Natural killer cell (primary cell): Measurements from ENCODE around the gene SECISBP2. TPM values are rescaled to one million over a fixed set of nuclear protein-coding genes. Genes with fewer than 3 reads are reported as not detected.
A peak's percentile ranks its signal among the peaks of the same experiment; 100 is the strongest.

Source experiments
- ATAC-seq, 3 donors: fragments of 150-1000 bp in 2 of 3; fragments of 200-7000 bp in 1 of 3; cut with Tn5 transposase; 1 replicate in 1 of 3; 2 replicates in 2 of 3; pipeline ENCODE4 v1.10.0; 2021; ENCODE audit warnings: mild to moderate bottlenecking in 2 of 3, moderate library complexity in 2 of 3
- DNase-seq, 2 donors: peaks; one replicate each; pipeline versions ENCODE4 v3.0.0 to v3.0.0-alpha.2; 2013 to 2021; ENCODE audit warnings: mixed read lengths in 1 of 2
- H3K27ac ChIP-seq: one replicate; pipeline ENCODE4 v1.5.1; 2013; ENCODE audit warnings: mild to moderate bottlenecking, low read length
- H3K27me3 ChIP-seq: one replicate; pipeline ENCODE4 v1.6.1; 2013; ENCODE audit warnings: low read length; ENCODE audit not compliant: control insufficient read depth, insufficient read depth
- H3K36me3 ChIP-seq: one replicate; pipeline ENCODE4 v1.6.1; 2013; ENCODE audit warnings: low read length; ENCODE audit not compliant: control insufficient read depth, insufficient read depth
- H3K4me1 ChIP-seq: one replicate; pipeline ENCODE4 v1.6.1; 2013; ENCODE audit warnings: low read length; ENCODE audit not compliant: control insufficient read depth, insufficient read depth
- H3K4me3 ChIP-seq: one replicate; pipeline ENCODE4 v1.5.1; 2013; ENCODE audit warnings: low read length
- H3K9me3 ChIP-seq: one replicate; pipeline ENCODE4 v1.6.1; 2013; ENCODE audit warnings: low read length; ENCODE audit not compliant: control insufficient read depth, insufficient read depth
- H3K27ac Mint-ChIP-seq, 2 donors: one replicate each; pipeline ENCODE4 v1.8.0; 2022; ENCODE audit warnings: mild to moderate bottlenecking in 2 of 2, mixed read lengths in 2 of 2, moderate library complexity in 1 of 2
- H3K27me3 Mint-ChIP-seq, 2 donors: one replicate each; pipeline ENCODE4 v1.8.0; 2022; ENCODE audit warnings: low read depth in 2 of 2, mixed read lengths in 2 of 2
- H3K36me3 Mint-ChIP-seq: one replicate; pipeline ENCODE4 v1.8.0; 2022; ENCODE audit warnings: mixed read lengths
- H3K4me1 Mint-ChIP-seq, 2 donors: one replicate each; pipeline ENCODE4 v1.8.0; 2022; ENCODE audit warnings: mixed read lengths in 2 of 2
- H3K4me3 Mint-ChIP-seq: one replicate; pipeline ENCODE4 v1.8.0; 2022; ENCODE audit warnings: mild to moderate bottlenecking, moderate library complexity, mixed read lengths
- H3K9me3 Mint-ChIP-seq, 2 donors: one replicate each; pipeline ENCODE4 v1.8.0; 2022; ENCODE audit warnings: mixed read lengths in 2 of 2
- WGBS: methylation state at CpG from one replicate; pipeline ENCODE4 v1.1.7; 2013; ENCODE audit warnings: missing lambda C conversion rate; ENCODE audit not compliant: insufficient coverage; 5-methylcytosine and 5-hydroxymethylcytosine counted together
- intact Hi-C: fragments of 100-400 bp; cut with micrococcal nuclease; formaldehyde crosslinking; loops from one replicate; pipeline ENCODE4 v1.14.2; 2022
- total RNA-seq, 4 donors: library from RNA; stranded (reverse); fragments of 120-200 nt in 1 of 4; gene quantifications; one replicate each; pipeline versions ENCODE4 v1.2.3 to v1.2.4, GENCODE V29; 2013 to 2022
- TF ChIP-seq, protein P1 (sequence below): fragments of 200-600 bp; IDR thresholded peaks from one replicate; pipeline ENCODE4 v1.8.0; 2022; ENCODE audit warnings: antibody characterized with exemption

Gene SECISBP2
- total RNA-seq, 3 donors from 2014 or later (not counting 1 experiment from before 2014, with no cell fraction given): 79.5 to 95.8 (median 88.7) TPM

DNA sequence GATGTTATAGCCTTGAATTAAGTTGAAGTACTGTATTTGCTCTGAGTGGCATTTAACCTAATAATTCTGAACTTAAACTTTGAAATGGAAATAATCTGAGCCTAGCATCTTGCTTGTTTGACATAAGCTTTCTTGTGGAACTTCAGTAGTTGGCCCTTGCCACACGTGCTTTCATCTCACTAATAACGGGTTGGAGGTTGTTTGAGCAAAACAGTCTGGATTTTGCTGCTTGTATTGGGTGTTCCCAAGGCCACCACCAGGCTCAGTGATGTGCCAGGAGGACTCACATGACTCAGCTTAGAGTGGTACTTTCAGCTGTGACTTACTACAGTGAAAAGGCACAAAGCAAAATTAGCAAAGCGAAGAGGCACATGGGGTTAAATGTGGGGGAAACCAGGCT lies 35.7 kb downstream of the SECISBP2 start:
- Histone ChIP-seq H3K4me1 (peaks cover 29% of the 10 kb centered on the region), H3K9me3 (no peaks in the 10 kb centered on the region), H3K36me3 (peaks cover 96% of the 10 kb centered on the region), H3K27me3 (no peaks in the 10 kb centered on the region), H3K4me3 (no peak overlapping the region), H3K27ac (no peak overlapping the region)
- DNase-seq (no peak), ATAC-seq (no peak)
- TF ChIP-seq, protein P1, sequence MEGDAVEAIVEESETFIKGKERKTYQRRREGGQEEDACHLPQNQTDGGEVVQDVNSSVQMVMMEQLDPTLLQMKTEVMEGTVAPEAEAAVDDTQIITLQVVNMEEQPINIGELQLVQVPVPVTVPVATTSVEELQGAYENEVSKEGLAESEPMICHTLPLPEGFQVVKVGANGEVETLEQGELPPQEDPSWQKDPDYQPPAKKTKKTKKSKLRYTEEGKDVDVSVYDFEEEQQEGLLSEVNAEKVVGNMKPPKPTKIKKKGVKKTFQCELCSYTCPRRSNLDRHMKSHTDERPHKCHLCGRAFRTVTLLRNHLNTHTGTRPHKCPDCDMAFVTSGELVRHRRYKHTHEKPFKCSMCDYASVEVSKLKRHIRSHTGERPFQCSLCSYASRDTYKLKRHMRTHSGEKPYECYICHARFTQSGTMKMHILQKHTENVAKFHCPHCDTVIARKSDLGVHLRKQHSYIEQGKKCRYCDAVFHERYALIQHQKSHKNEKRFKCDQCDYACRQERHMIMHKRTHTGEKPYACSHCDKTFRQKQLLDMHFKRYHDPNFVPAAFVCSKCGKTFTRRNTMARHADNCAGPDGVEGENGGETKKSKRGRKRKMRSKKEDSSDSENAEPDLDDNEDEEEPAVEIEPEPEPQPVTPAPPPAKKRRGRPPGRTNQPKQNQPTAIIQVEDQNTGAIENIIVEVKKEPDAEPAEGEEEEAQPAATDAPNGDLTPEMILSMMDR: no peak
- Mint-ChIP-seq H3K9me3 (no peaks in the 10 kb centered on the region), H3K4me1 (peaks cover 37 to 38% of the 10 kb centered on the region in 2 donors), H3K27ac (peak overlapping the region; percentile 49 to 82), H3K36me3 (peaks cover 33% of the 10 kb centered on the region), H3K4me3 (no peak overlapping the region), H3K27me3 (no peaks in the 10 kb centered on the region)
- intact Hi-C loops: no loop called here
- WGBS: 99% methylated on average over 3 of the region's 3 CpGs

DNA sequence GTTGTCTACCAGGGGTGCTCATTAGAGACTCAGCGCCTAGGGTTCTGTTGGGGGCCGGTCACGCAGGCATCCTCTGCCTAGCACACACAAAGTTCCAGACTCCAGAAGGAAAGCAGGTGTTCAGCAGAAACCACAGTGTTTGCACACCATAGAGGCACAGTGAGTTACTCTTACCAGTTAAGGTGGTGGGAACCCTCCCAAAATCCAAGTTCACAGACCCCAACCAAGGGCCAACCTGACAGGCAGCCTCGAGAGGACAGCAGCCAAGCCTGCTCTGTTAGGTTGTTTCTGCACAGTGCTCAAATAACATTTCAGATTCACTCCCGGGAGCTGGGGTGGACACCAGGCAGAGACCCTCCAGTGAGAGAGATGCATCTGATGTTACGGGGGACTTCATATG lies 36.2 kb downstream of the SECISBP2 start:
- peaks cover 37 to 38% of the 10 kb centered on the region in 2 donors for H3K4me1 Mint-ChIP-seq
- H3K4me3 Mint-ChIP-seq: no peak overlapping the region
- H3K27me3 Mint-ChIP-seq: no peaks in the 10 kb centered on the region
- H3K9me3 ChIP-seq: no peaks in the 10 kb centered on the region
- H3K4me1 ChIP-seq: peaks cover 29% of the 10 kb centered on the region
- TF ChIP-seq, protein P1: no peak
- H3K27ac Mint-ChIP-seq: peak overlapping the region in 1 of 2 donors; percentile 49
- no peak for ATAC-seq
- no peaks in the 10 kb centered on the region for H3K9me3 Mint-ChIP-seq
- H3K36me3 ChIP-seq: peaks cover 93% of the 10 kb centered on the region
- intact Hi-C loops: no loop called here
- H3K27ac ChIP-seq: no peak overlapping the region
- H3K27me3 ChIP-seq: no peaks in the 10 kb centered on the region
- no peak for DNase-seq
- WGBS: 98% methylated on average over 6 of the region's 6 CpGs
- H3K36me3 Mint-ChIP-seq: peaks cover 33% of the 10 kb centered on the region
- H3K4me3 ChIP-seq: no peak overlapping the region

DNA sequence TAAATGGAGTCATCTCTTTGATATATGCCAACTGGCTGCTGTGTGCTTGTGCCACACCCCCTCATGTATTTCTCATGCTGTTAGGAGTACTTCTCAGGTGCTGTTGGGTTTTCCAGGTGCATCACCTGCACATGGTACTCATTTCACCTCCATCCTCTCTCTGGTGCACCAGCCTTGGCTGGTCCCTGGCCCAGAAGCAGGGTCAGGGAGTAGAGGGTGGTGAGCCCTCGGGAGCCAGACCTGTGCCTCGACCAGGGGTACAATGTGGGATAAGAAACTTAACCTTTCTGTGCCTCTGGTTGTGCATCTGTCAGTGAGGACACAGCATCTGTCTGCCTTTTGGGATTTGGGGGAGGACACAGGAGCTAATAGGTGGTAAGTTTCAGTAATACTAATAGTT lies 38.5 kb downstream of the SECISBP2 start:
- Mint-ChIP-seq H3K4me1 (peaks cover 35 to 55% of the 10 kb centered on the region in 2 donors), H3K36me3 (peaks cover 44% of the 10 kb centered on the region), H3K9me3 (no peaks in the 10 kb centered on the region), H3K4me3 (no peak overlapping the region), H3K27me3 (no peaks in the 10 kb centered on the region), H3K27ac (no peak overlapping the region)
- ATAC-seq: no peak
- peaks cover 27% of the 10 kb centered on the region for H3K4me1 ChIP-seq
- TF ChIP-seq, protein P1: no peak
- intact Hi-C loops: no loop called here
- 88% methylated on average over 2 of the region's 2 CpGs for WGBS
- no peak overlapping the region for H3K4me3 ChIP-seq
- H3K36me3 ChIP-seq: peaks cover 92% of the 10 kb centered on the region
- no peak for DNase-seq
- H3K9me3 ChIP-seq: no peaks in the 10 kb centered on the region
- H3K27ac ChIP-seq: no peak overlapping the region
- H3K27me3 ChIP-seq: no peaks in the 10 kb centered on the region
